Endometrial microvascular endothelial cells (primary cell): Measurements from ENCODE around the gene RFX7. TPM values are rescaled to one million over a fixed set of nuclear protein-coding genes. Genes with fewer than 3 reads are reported as not detected.
"Not testable (repeated sequence)": the region's sequence is repeated elsewhere in the genome, so short reads cannot be mapped to it uniquely, and the experiment has no call there.

Experiments used
- in situ Hi-C: cut with HindIII; loops from 2 replicates; pipeline ENCODE4 v1.10.0; 2017; ENCODE audit warnings: low sequenced_read_pairs, low pct_unique_long_range_greater_than_20kb; ENCODE audit errors: inconsistent ontology term
- total RNA-seq: library from RNA; depleted of rRNA; stranded (reverse); fragments of >200 nt; gene quantifications from one replicate; pipeline ENCODE4 v1.2.3, GENCODE V29; 2015; ENCODE audit errors: inconsistent ontology term

The RFX7 gene
- total RNA-seq, 1 donor from 2014 or later: 9.2 TPM

- in situ Hi-C loops: no loop called here
Observed at GRCh38 chr15:56174649-56175048, 69.0 kb downstream of the RFX7 start.

- in situ Hi-C loops: no loop called here
Observed at GRCh38 chr15:56168394-56168793, 75.3 kb downstream of the RFX7 start.

- in situ Hi-C loops: no loop called here
Observed at GRCh38 chr15:56165234-56165633, 78.4 kb downstream of the RFX7 start.

GRCh38 chr15:56160966-56161365 is 82.7 kb downstream of the RFX7 start:
- in situ Hi-C loops: no loop called here

- in situ Hi-C loops: no loop called here
Observed at GRCh38 chr15:56156877-56157276, 86.8 kb downstream of the RFX7 start.

GRCh38 chr15:56155278-56155677 is 88.4 kb downstream of the RFX7 start:
- in situ Hi-C loops: not testable (repeated sequence)

GRCh38 chr15:56154768-56155167 is 88.9 kb downstream of the RFX7 start:
- in situ Hi-C loops: not testable (repeated sequence)

GRCh38 chr15:56150204-56150603 is 93.5 kb downstream of the RFX7 start:
- in situ Hi-C loops: no loop called here

- in situ Hi-C loops: no loop called here
Observed at GRCh38 chr15:56148064-56148463, 95.6 kb downstream of the RFX7 start.

- in situ Hi-C loops: no loop called here
Observed at GRCh38 chr15:56146756-56147155, 96.9 kb downstream of the RFX7 start.

GRCh38 chr15:56128081-56128480 is 115.6 kb downstream of the RFX7 start:
- in situ Hi-C loops: no loop called here

GRCh38 chr15:56126409-56126808 is 117.3 kb downstream of the RFX7 start:
- in situ Hi-C loops: no loop called here

GRCh38 chr15:56124391-56124790 is 119.3 kb downstream of the RFX7 start:
- in situ Hi-C loops: no loop called here

- in situ Hi-C loops: no loop called here
Observed at GRCh38 chr15:56105855-56106254, 137.8 kb downstream of the RFX7 start.

- in situ Hi-C loops: no loop called here
Observed at GRCh38 chr15:56102441-56102840, 141.2 kb downstream of the RFX7 start.

- in situ Hi-C loops: no loop called here
Observed at GRCh38 chr15:56099311-56099710, 144.4 kb downstream of the RFX7 start.

- in situ Hi-C loops: no loop called here
Observed at GRCh38 chr15:56098195-56098863, 145.3 kb downstream of the RFX7 start.

- in situ Hi-C loops: no loop called here
Observed at GRCh38 chr15:56095406-56095805, 148.3 kb downstream of the RFX7 start.

- in situ Hi-C loops: no loop called here
Observed at GRCh38 chr15:56094171-56094570, 149.5 kb downstream of the RFX7 start.

- in situ Hi-C loops: no loop called here
Observed at GRCh38 chr15:56088389-56088788, 155.3 kb downstream of the RFX7 start.

- in situ Hi-C loops: no loop called here
Observed at GRCh38 chr15:56086566-56086965, 157.1 kb downstream of the RFX7 start.
